Sigmoid colon (tissue), 7 donors: ENCODE results near the gene ARL14. TPM values are rescaled to one million over a fixed set of nuclear protein-coding genes. Genes with fewer than 3 reads are reported as not detected.

Experiments
- DNase-seq: peaks from one replicate; pipeline ENCODE4 v3.0.0-alpha.2; 2019
- H3K27ac ChIP-seq, 4 donors: fragments of 200-600 bp; sonication (generic); one replicate each; pipeline ENCODE4 v1.5.1; 2016 to 2019; ENCODE audit warnings: mild to moderate bottlenecking in 1 of 4
- H3K27me3 ChIP-seq, 3 donors: fragments of 200-600 bp; sonication (generic); one replicate each; pipeline ENCODE4 v1.5.1; 2019; ENCODE audit warnings: mild to moderate bottlenecking in 1 of 3
- H3K36me3 ChIP-seq, 4 donors: fragments of 200-600 bp; sonication (generic); one replicate each; pipeline ENCODE4 v1.5.1; 2016 to 2019
- H3K4me1 ChIP-seq, 4 donors: fragments of 200-600 bp; sonication (generic); one replicate each; pipeline ENCODE4 v1.5.1; 2017 to 2019
- H3K4me3 ChIP-seq, 4 donors: fragments of 200-600 bp; sonication (generic); one replicate each; pipeline ENCODE4 v1.5.1; 2017 to 2019; ENCODE audit warnings: mild to moderate bottlenecking in 2 of 4, moderate library complexity in 1 of 4
- H3K9me3 ChIP-seq, 4 donors: fragments of 200-600 bp in 3 of 4; sonication (generic) in 3 of 4; one replicate each; pipeline versions ENCODE4 v1.5.1 to v1.6.1; 2013 to 2019
- EP300 ChIP-seq, 4 donors: sonication (generic); formaldehyde crosslinking; IDR thresholded peaks; one replicate each; pipeline ENCODE4 v1.6.1; 2017; ENCODE audit warnings: antibody characterized with exemption in 4 of 4
- POLR2A ChIP-seq, 2 donors: fragments of 450-650 bp; IDR thresholded peaks; one replicate each; pipeline ENCODE4 v1.6.1; 2016; ENCODE audit warnings: antibody characterized with exemption in 2 of 2, mild to moderate bottlenecking in 2 of 2, moderate library complexity in 2 of 2
- POLR2AphosphoS5 ChIP-seq, 4 donors: sonication (generic); formaldehyde crosslinking; IDR thresholded peaks; one replicate each; pipeline ENCODE4 v1.6.1; 2017; ENCODE audit warnings: antibody characterized with exemption in 4 of 4
- WGBS, 2 donors: extraction: QIAGEN DNeasy Blood & Tissue Kit; methylation state at CpG; one replicate each; pipeline ENCODE4 v1.1.7; 2013; 5-methylcytosine and 5-hydroxymethylcytosine counted together
- intact Hi-C: fragments of 100-400 bp; cut with DNase I; formaldehyde crosslinking; loops from one replicate; pipeline ENCODE4 v1.15.1; 2023
- polyA plus RNA-seq, 3 donors: library from polyadenylated mRNA; stranded (reverse); fragments of 200-250 nt; gene quantifications; one replicate each; pipeline ENCODE4 v1.2.3, GENCODE V29; 2013
- small RNA-seq, 3 donors: library from RNA; depleted of rRNA; stranded (forward); fragments of <200 nt; gene quantifications; one replicate each; pipeline ENCODE3, GENCODE V24; 2016
- total RNA-seq, 4 donors: library from RNA; depleted of rRNA; stranded (reverse); fragments of >200 nt; gene quantifications; one replicate each; pipeline ENCODE4 v1.1.0, GENCODE V29; 2016
- TF ChIP-seq, protein P1 (sequence below), 4 experiments: fragments of 450-650 bp in 3 of 4; fragments of 200-600 bp in 1 of 4; IDR thresholded peaks; one replicate each; pipeline ENCODE4 v1.5.1; 2016 to 2019; ENCODE audit warnings: antibody characterized with exemption in 4 of 4, mild to moderate bottlenecking in 3 of 4, moderate library complexity in 2 of 4
- donor health status: healthy with polysubstance abuse.
- donor health status: Bipolar disorder and iron deficiency.
- donor health status: healthy.

ARL14 gene
- total and polyA plus RNA-seq, 7 donors = 23.3 to 144 (median 109) TPM; not detected in 4

DNA sequence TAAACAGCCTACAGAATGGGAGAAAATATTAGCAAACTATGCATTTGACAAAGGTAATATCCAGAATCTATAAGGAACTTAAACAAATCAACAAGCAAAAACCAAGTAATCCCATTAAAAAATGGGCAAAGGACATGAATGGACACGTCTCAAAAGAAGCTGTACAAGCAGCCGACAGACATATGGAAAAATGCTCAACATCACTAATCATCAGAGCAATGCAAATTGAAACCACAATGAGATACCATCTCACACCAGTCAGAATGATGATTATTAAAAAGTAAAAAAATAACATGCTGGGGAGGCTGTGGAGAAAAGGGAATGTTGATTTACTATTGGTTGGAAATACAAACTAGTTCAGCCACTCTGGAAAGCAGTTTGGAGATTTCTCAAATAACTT, 48.4 kb downstream of the ARL14 start:
- no peaks in the 10 kb centered on the region for H3K4me1 ChIP-seq
- DNase-seq = no peak
- no peak for TF ChIP-seq POLR2AphosphoS5 (IDR thresholded peaks at IDR 0.05)
- TF ChIP-seq, protein P1, sequence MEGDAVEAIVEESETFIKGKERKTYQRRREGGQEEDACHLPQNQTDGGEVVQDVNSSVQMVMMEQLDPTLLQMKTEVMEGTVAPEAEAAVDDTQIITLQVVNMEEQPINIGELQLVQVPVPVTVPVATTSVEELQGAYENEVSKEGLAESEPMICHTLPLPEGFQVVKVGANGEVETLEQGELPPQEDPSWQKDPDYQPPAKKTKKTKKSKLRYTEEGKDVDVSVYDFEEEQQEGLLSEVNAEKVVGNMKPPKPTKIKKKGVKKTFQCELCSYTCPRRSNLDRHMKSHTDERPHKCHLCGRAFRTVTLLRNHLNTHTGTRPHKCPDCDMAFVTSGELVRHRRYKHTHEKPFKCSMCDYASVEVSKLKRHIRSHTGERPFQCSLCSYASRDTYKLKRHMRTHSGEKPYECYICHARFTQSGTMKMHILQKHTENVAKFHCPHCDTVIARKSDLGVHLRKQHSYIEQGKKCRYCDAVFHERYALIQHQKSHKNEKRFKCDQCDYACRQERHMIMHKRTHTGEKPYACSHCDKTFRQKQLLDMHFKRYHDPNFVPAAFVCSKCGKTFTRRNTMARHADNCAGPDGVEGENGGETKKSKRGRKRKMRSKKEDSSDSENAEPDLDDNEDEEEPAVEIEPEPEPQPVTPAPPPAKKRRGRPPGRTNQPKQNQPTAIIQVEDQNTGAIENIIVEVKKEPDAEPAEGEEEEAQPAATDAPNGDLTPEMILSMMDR (IDR thresholded peaks at IDR 0.05) = no peak
- no peak for TF ChIP-seq POLR2A (IDR thresholded peaks at IDR 0.05)
- no peak for TF ChIP-seq EP300 (IDR thresholded peaks at IDR 0.05)
- H3K27me3 ChIP-seq = no peaks in the 10 kb centered on the region
- H3K4me3 ChIP-seq = no peak overlapping the region
- intact Hi-C loops = no loop called here
- H3K9me3 ChIP-seq = no peaks in the 10 kb centered on the region
- 86 to 92% methylated on average over 2 of the region's 2 CpGs for WGBS, 2 donors
- H3K36me3 ChIP-seq = no peaks in the 10 kb centered on the region
- no peak overlapping the region for H3K27ac ChIP-seq

Small RNAs within 50 kb of the gene (small RNA-seq; reads per million reads assigned to genes)
- gene RF00139 = 0 reads per million in 3 donors

Other genes with a start within 250 kb of the ARL14 start
- gene TRIM59, start 227.4 kb upstream of the ARL14 start, total RNA-seq = 1 to 10 TPM; 3.4 to 6.1 (median 5.3) TPM
- gene TRIM59, start 227.4 kb upstream of the ARL14 start, polyA plus RNA-seq = 1 to 10 TPM in 2 of 3 donors, under 1 TPM in 1; 0.60 to 5.5 (median 1.2) TPM
- 10 to 100 TPM; 45.4 to 52.8 (median 49.2) TPM for gene KPNA4, start 111.6 kb upstream of the ARL14 start, total RNA-seq
- gene KPNA4, start 111.6 kb upstream of the ARL14 start, polyA plus RNA-seq = 10 to 100 TPM; 15.0 to 17.3 (median 15.1) TPM
- 10 to 100 TPM; 33.2 to 50.2 (median 35.7) TPM for gene PPM1L, start 79.1 kb downstream of the ARL14 start, total RNA-seq
- 1 to 10 TPM; 1.2 to 4.3 (median 1.4) TPM for gene PPM1L, start 79.1 kb downstream of the ARL14 start, polyA plus RNA-seq